Measurements from ENCODE around the gene RPL35.

DNA sequence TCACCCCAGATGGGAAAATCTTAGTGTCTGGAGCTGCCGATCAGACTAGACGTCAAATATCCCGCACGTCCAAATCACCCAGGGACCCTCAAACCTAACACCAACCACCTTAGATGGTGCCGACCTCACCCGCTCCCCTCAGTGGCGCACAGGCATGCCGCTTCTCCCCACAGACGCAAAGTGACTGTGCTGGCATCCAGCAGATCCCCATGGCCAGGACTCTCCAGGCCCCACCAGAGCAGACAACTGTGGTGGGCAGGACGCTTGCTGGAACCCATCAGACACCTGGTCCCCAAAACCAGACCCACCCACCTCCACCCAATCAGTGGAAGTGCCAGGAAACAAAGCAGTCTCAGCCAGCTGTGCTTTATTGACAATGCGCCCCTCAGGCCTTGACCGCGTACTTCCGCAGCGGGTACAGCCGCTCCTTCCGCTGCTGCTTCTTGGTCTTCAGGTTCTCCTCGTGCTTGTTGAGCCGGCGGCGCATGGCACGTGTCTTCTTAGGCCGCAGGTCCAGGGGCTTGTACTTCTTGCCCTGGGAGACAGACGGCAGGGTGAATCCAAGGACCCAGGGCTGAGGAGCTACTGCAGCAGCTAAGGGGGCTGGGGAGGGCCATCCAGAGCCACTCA lies 4.1 kb downstream of the RPL35 start:
- TF ChIP-seq CTCF (conservative IDR thresholded peaks at IDR 0.05): no peak
- no peak for TF ChIP-seq ZFX (IDR thresholded peaks at IDR 0.05)

Data from C4-2B (cell line).